K562 (cell line): ENCODE measurements around the gene FKBP9. TPM values are rescaled to one million over a fixed set of nuclear protein-coding genes. Genes with fewer than 3 reads are reported as not detected.

Experiments
- ATF4 ChIP-seq: fragments of 450-650 bp; formaldehyde crosslinking; IDR thresholded peaks from 2 replicates; pipeline ENCODE4 v1.4.0; 2022; ENCODE audit warnings: mild to moderate bottlenecking, moderate library complexity
- CCNT2 ChIP-seq: IDR thresholded peaks from 2 replicates; pipeline ENCODE4 v1.6.1; 2011; ENCODE audit warnings: borderline replicate concordance, low read depth, mild to moderate bottlenecking, moderate library complexity, mixed read lengths, low read length; ENCODE audit not compliant: insufficient read length; ENCODE audit errors: extremely low read depth
- DNMT1 ChIP-seq: fragments of 450-650 bp; IDR thresholded peaks from 2 replicates; pipeline ENCODE4 v1.6.1; 2016; ENCODE audit warnings: antibody characterized with exemption, mild to moderate bottlenecking
- GABPA ChIP-seq: fragments of 200-800 bp; sonication (Bioruptor generic); conservative IDR thresholded peaks from 2 replicates; pipeline ENCODE4 v1.6.1; 2016; ENCODE audit warnings: low read depth, missing genetic modification characterization, missing compliant biosample characterization
- MXD1 ChIP-seq: fragments of 250-450 bp; sonication (Bioruptor Pico); IDR thresholded peaks from 2 replicates; pipeline ENCODE4 v1.8.0; 2021; ENCODE audit warnings: borderline replicate concordance, mild to moderate bottlenecking, moderate library complexity; ENCODE audit not compliant: poor library complexity, severe bottlenecking
- NKRF ChIP-seq: fragments of 450-650 bp; IDR thresholded peaks from 2 replicates; pipeline ENCODE4 v1.6.1; 2016; ENCODE audit warnings: borderline replicate concordance
- NONO ChIP-seq, 2 experiments: fragments of 200-400 bp in 1 of 2; fragments of 450-650 bp in 1 of 2; formaldehyde crosslinking in 1 of 2; IDR thresholded peaks; 2 replicates each; pipeline ENCODE4 v1.6.1; 2017; ENCODE audit warnings: low read depth in 2 of 2, mild to moderate bottlenecking in 2 of 2, moderate library complexity in 2 of 2, low read length in 1 of 2
- OTX1 ChIP-seq: fragments of 450-650 bp; formaldehyde crosslinking; IDR thresholded peaks from 2 replicates; pipeline ENCODE4 v1.4.0; 2022; ENCODE audit warnings: mild to moderate bottlenecking
- PRPF4 ChIP-seq: fragments of 200-400 bp; formaldehyde crosslinking; IDR thresholded peaks from one replicate; pipeline ENCODE4 v1.6.1; 2017; ENCODE audit warnings: low read length, low read depth, mild to moderate bottlenecking; ENCODE audit not compliant: insufficient read depth, poor library complexity, severe bottlenecking
- RBM25 ChIP-seq: fragments of 200-400 bp; formaldehyde crosslinking; IDR thresholded peaks from 2 replicates; pipeline ENCODE4 v1.6.1; 2018; ENCODE audit warnings: low read length, low read depth, moderate library complexity; ENCODE audit not compliant: severe bottlenecking
- SMARCA4 ChIP-seq: fragments of 450-650 bp; IDR thresholded peaks from 2 replicates; pipeline ENCODE4 v1.6.1; 2016
- TEAD2 ChIP-seq: fragments of 450-650 bp; IDR thresholded peaks from 2 replicates; pipeline ENCODE4 v1.6.1; 2016; ENCODE audit warnings: missing genetic modification characterization, control low read depth, missing compliant biosample characterization
- THAP7 ChIP-seq: fragments of 250-450 bp; sonication (Bioruptor Pico); IDR thresholded peaks from 2 replicates; pipeline ENCODE4 v1.5.0; 2021
- YBX1 ChIP-seq: fragments of 450-650 bp; IDR thresholded peaks from 2 replicates; pipeline ENCODE4 v1.7.1; 2016; ENCODE audit warnings: mild to moderate bottlenecking
- ZC3H4 ChIP-seq: sonication (generic); formaldehyde crosslinking; IDR thresholded peaks from 2 replicates; pipeline ENCODE4 v1.9.0; 2021; ENCODE audit warnings: missing genetic modification reagents, borderline replicate concordance
- ZFP91 ChIP-seq: sonication (generic); formaldehyde crosslinking; IDR thresholded peaks from 2 replicates; pipeline ENCODE4 v1.8.0; 2022; ENCODE audit warnings: mild to moderate bottlenecking, missing genetic modification reagents
- ZNF311 ChIP-seq: fragments of 250-450 bp; sonication (Bioruptor Pico); IDR thresholded peaks from 2 replicates; pipeline ENCODE4 v1.4.0; 2020; ENCODE audit warnings: mild to moderate bottlenecking, moderate library complexity
- ZNF586 ChIP-seq: fragments of 450-650 bp; formaldehyde crosslinking; conservative IDR thresholded peaks from 2 replicates; pipeline ENCODE4 v1.4.0; 2020; ENCODE audit warnings: mild to moderate bottlenecking, moderate library complexity
- ZNF785 ChIP-seq: fragments of 250-450 bp; sonication (Bioruptor Pico); IDR thresholded peaks from 2 replicates; pipeline ENCODE4 v1.4.0; 2020; ENCODE audit warnings: mild to moderate bottlenecking
- polyA plus RNA-seq, 8 experiments: library from polyadenylated mRNA; depleted of rRNA in 4 of 8; stranded (reverse) in 5 of 8; unstranded in 3 of 8; fragments of >200 nt; fragmentation: Nextera tagmentation in 2 of 8; fragmentation: Illumina TruSeq in 1 of 8; extraction: Ambion mirVana in 2 of 8; extraction: Trizol in 1 of 8; gene quantifications; 2 replicates each; pipeline versions ENCODE4 v1.2.1 to v1.2.3, GENCODE V29; 2011 to 2014; ENCODE audit warnings: inconsistent platforms in 1 of 8, missing spikeins in 1 of 8
- total RNA-seq, 7 experiments: library from RNA; depleted of rRNA in 6 of 7; stranded (reverse); fragments of >200 nt in 6 of 7; fragmentation: Illumina TruSeq in 2 of 7; extraction: Trizol in 2 of 7; gene quantifications; 2 replicates each; pipeline versions ENCODE4 v1.2.1 to v1.2.3, GENCODE V29; 2011 to 2021; ENCODE audit warnings: low replicate concordance in 1 of 7
- TF ChIP-seq, protein P1 (sequence below): conservative IDR thresholded peaks from 2 replicates; pipeline ENCODE4 v1.6.1; 2011; ENCODE audit warnings: low read depth, mild to moderate bottlenecking, low read length; ENCODE audit not compliant: control insufficient read depth

FKBP9 gene
- total and polyA plus RNA-seq, 9 of the 15 experiments (the other 6 are each of a cell fraction or from before 2014, with no cell fraction given), result 5.9 to 23.7 (median 15.8) TPM

DNA sequence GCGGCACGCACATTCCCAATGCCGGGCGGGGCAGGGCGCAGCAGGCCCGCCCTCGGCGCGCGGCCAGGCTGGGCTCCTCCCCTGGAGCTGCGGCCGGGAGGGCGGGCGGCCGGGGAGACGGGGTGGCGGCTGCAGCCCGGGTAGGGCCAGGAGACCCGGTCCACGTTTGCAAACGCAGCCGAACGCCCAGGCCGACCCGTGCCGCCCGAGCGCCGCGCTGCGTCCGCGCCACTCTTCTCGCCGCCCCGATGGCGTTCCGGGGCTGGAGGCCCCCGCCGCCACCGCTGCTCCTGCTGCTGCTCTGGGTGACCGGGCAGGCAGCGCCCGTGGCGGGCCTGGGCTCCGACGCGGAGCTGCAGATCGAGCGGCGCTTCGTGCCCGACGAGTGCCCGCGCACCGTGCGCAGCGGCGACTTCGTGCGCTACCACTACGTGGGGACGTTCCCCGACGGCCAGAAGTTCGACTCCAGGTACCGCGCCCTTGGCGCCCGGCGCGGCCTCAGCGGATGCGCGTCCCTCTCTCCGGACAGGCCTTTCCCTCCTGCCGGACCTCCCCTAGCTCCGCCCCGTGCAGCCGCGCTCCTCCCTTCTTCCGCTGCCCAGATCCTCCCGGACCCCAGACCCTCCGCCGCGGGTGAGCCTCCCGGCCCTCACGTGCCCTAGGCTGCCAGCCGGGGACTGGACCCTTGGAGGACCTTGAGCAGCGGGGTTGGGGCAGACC lies at the start of gene FKBP9 (continued):
- TF ChIP-seq, protein P1, sequence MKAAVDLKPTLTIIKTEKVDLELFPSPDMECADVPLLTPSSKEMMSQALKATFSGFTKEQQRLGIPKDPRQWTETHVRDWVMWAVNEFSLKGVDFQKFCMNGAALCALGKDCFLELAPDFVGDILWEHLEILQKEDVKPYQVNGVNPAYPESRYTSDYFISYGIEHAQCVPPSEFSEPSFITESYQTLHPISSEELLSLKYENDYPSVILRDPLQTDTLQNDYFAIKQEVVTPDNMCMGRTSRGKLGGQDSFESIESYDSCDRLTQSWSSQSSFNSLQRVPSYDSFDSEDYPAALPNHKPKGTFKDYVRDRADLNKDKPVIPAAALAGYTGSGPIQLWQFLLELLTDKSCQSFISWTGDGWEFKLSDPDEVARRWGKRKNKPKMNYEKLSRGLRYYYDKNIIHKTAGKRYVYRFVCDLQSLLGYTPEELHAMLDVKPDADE, result 0 out of 2 replicates have a peak, but pooled peaks have one; percentile 56
- TF ChIP-seq PRPF4 (no peak), YBX1 (no peak), ZFP91 (CRISPR knock-in tag) (no peak), ZNF785 (CRISPR knock-in tag) (no peak), NONO (IDR thresholded peaks at IDR 0.05; ENCODE audit: low read depth in 2 of 2, low read length in 1 of 2) (peak; percentile 47 to 95), ZC3H4 (CRISPR knock-in tag) (0 out of 2 replicates have a peak, but pooled peaks have one; percentile 44), MXD1 (CRISPR knock-in tag) (no peak), RBM25 (no peak), CCNT2 (peak; percentile 83), ZNF311 (CRISPR knock-in tag) (no peak), NKRF (peak; percentile 16; the same call in 1 of the 2 replicates), ZNF586 (CRISPR knock-in tag) (no peak), TEAD2 (tag) (no peak), DNMT1 (no peak), OTX1 (CRISPR knock-in tag) (no peak), SMARCA4 (no peak), THAP7 (CRISPR knock-in tag) (no peak), GABPA (tag) (peak; percentile 57), ATF4 (0 out of 2 replicates have a peak, but pooled peaks have one; percentile 20)
